Right lobe of liver (tissue), 6 donors: ENCODE data around the gene MAPKAPK2. TPM values are rescaled to one million over a fixed set of nuclear protein-coding genes. Genes with fewer than 3 reads are reported as not detected.

Source experiments
- ATAC-seq, 4 donors: fragments of 200-7000 bp; cut with Tn5 transposase; one replicate each; pipeline ENCODE4 v1.9.1; 2020; ENCODE audit warnings: mild to moderate bottlenecking in 4 of 4, moderate library complexity in 4 of 4
- DNase-seq, 3 donors: peaks; one replicate each; pipeline ENCODE4 v3.0.0-alpha.2; 2020
- H3K27ac ChIP-seq, 3 donors: fragments of 200-600 bp; one replicate each; pipeline ENCODE4 v1.8.0; 2022
- H3K27me3 ChIP-seq, 2 donors: fragments of 200-600 bp; one replicate each; pipeline ENCODE4 v1.8.0; 2022
- H3K36me3 ChIP-seq, 4 donors: fragments of 200-600 bp; sonication (generic) in 1 of 4; one replicate each; pipeline versions ENCODE4 v1.5.1 to v1.8.0; 2017 to 2022; ENCODE audit warnings: control low read depth in 1 of 4
- H3K4me1 ChIP-seq, 4 donors: fragments of 200-600 bp; sonication (generic) in 1 of 4; one replicate each; pipeline versions ENCODE4 v1.5.1 to v1.8.0; 2017 to 2022; ENCODE audit warnings: control low read depth in 1 of 4
- H3K4me3 ChIP-seq, 3 donors: fragments of 200-600 bp; one replicate each; pipeline ENCODE4 v1.8.0; 2022
- H3K9me3 ChIP-seq, 4 donors: fragments of 200-600 bp; sonication (generic) in 1 of 4; one replicate each; pipeline versions ENCODE4 v1.5.1 to v1.8.0; 2017 to 2022; ENCODE audit warnings: control low read depth in 1 of 4
- POLR2A ChIP-seq: fragments of 450-650 bp; IDR thresholded peaks from one replicate; pipeline ENCODE4 v1.6.1; 2017; ENCODE audit warnings: antibody characterized with exemption, mild to moderate bottlenecking
- WGBS: methylation state at CpG from one replicate; pipeline ENCODE4 v1.1.6; 2018; ENCODE audit warnings: low coverage, low lambda C conversion rate; ENCODE audit not compliant: insufficient coverage; ENCODE audit errors: missing lambda C conversion rate; 5-methylcytosine and 5-hydroxymethylcytosine counted together
- intact Hi-C, 2 donors: fragments of 100-400 bp; cut with DNase I; formaldehyde crosslinking; loops; one replicate each; pipeline versions ENCODE4 v1.11.2 to v1.14.1; 2022
- total RNA-seq, 6 experiments: library from RNA; depleted of rRNA in 2 of 6; stranded (reverse); fragments of >200 nt in 2 of 6; fragmentation: NEBNext Ultra II Directional in 3 of 6; extraction: Animal tissue kit (Norgen Biotek cat#: 25700) in 3 of 6; gene quantifications; one replicate each; pipeline versions ENCODE4 v1.1.0 to v1.2.4, GENCODE V29; 2016 to 2023
- TF ChIP-seq, protein P1 (sequence below), 4 donors: fragments of 200-600 bp in 3 of 4; fragments of 450-650 bp in 1 of 4; IDR thresholded peaks; one replicate each; pipeline versions ENCODE4 v1.5.1 to v1.8.0; 2016 to 2022; ENCODE audit warnings: antibody characterized with exemption in 4 of 4, mild to moderate bottlenecking in 2 of 4
- donor health status: DM: no; HTN: yes; CAD: no.
- donor health status: DM: no; HTN: no; CAD: no.
- donor health status: DM: no; HTN: no; CAD: no.
- donor health status: DM: no; HTN: yes; CAD: no.
- donor health status: DM: no; HTN: yes; CAD: no.

Gene MAPKAPK2
- total RNA-seq, 6 experiments from 2014 or later = 25.6 to 46.6 (median 34.0) TPM

DNA sequence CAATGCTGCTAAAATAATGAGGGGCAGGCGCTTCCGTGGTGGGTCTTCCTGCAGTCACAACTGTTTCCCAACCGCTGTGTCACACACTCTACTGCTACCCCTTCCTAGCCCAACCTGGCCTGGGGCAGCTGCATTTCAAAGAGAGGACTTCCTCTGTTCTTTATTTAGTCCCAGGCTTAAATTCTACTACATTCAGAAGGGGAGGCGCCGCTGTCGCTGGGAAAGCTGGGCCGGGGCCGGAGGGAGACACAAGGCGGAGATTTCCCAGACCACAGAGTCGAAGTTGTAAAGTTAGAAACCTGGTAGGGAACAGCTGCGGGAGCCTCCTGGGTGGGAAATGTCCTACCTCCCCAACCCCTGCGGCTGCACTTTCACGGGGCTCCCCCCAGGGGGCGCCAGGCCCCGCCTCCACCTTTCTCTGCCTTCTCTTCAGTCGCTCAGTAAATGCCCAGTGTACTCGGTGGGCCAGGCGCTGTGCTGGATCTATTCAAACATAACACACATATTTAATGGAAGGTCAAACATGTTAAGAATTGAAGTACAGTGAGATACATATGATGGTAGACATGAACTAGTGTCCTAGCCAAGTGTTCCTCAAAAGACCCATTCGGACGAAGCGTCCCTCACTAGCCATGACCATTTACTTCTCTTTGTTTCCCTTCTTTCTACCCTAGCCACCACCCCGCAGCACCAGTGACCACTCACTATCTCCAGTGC is 26.3 kb upstream of the MAPKAPK2 start:
- intact Hi-C loops = no loop called here
- DNase-seq (peak in 2 of 3 donors; percentile 35 to 66), ATAC-seq (peak in 2 of 4 donors; percentile 8 to 48)
- TF ChIP-seq POLR2A = no peak
- TF ChIP-seq, protein P1, sequence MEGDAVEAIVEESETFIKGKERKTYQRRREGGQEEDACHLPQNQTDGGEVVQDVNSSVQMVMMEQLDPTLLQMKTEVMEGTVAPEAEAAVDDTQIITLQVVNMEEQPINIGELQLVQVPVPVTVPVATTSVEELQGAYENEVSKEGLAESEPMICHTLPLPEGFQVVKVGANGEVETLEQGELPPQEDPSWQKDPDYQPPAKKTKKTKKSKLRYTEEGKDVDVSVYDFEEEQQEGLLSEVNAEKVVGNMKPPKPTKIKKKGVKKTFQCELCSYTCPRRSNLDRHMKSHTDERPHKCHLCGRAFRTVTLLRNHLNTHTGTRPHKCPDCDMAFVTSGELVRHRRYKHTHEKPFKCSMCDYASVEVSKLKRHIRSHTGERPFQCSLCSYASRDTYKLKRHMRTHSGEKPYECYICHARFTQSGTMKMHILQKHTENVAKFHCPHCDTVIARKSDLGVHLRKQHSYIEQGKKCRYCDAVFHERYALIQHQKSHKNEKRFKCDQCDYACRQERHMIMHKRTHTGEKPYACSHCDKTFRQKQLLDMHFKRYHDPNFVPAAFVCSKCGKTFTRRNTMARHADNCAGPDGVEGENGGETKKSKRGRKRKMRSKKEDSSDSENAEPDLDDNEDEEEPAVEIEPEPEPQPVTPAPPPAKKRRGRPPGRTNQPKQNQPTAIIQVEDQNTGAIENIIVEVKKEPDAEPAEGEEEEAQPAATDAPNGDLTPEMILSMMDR (IDR thresholded peaks at IDR 0.05) = peak; percentile 41 to 69 (median 46)
- peak overlapping the region; percentile 33 to 73 (median 68) for H3K27ac ChIP-seq
- no peaks in the 10 kb centered on the region for H3K9me3 ChIP-seq
- no peaks in the 10 kb centered on the region for H3K36me3 ChIP-seq
- peaks cover 0 to 12% (median 5%) of the 10 kb centered on the region in 4 donors for H3K4me1 ChIP-seq
- no peaks in the 10 kb centered on the region for H3K27me3 ChIP-seq
- 48% methylated on average over 19 of the region's 22 CpGs for WGBS
- no peak overlapping the region for H3K4me3 ChIP-seq

DNA sequence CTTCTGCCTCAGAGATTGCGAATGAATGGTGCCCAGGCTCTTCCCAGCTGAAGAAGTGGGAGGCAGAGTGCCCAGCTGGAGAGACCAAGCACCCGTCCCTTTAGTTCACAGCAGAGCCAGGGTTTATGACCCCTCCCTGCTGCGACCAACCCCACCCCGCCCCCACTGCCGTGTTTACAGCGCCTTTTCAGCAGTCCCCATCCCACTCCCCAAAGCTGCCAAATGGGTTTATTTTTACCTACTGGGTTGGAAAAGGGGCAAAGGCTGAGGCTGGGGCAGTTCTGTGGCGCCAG is 25.8 kb upstream of the MAPKAPK2 start:
- TF ChIP-seq POLR2A = no peak
- TF ChIP-seq, protein P1 (IDR thresholded peaks at IDR 0.05) = no peak
- WGBS = 33% methylated on average over 7 of the region's 7 CpGs
- Histone ChIP-seq H3K27ac (peak overlapping the region; percentile 33 to 73 (median 68)), H3K36me3 (no peaks in the 10 kb centered on the region), H3K27me3 (no peaks in the 10 kb centered on the region), H3K4me1 (peaks cover 0 to 15% (median 5%) of the 10 kb centered on the region in 4 donors), H3K4me3 (peak overlapping the region in 1 of 3 donors; percentile 8), H3K9me3 (no peaks in the 10 kb centered on the region)
- intact Hi-C loops = no loop called here
- DNase-seq = no peak
- ATAC-seq = peak in 3 of 4 donors; percentile 5 to 28 (median 12)

- ATAC-seq = no peak
- intact Hi-C loops = no loop called here
- H3K4me3 ChIP-seq = no peak overlapping the region
- H3K27ac ChIP-seq = peak overlapping the region in 2 of 3 donors; percentile 36 to 52
- H3K36me3 ChIP-seq = no peaks in the 10 kb centered on the region
- no peak for DNase-seq
- H3K9me3 ChIP-seq = no peaks in the 10 kb centered on the region
- WGBS = 100% methylated on average over 4 of the region's 4 CpGs
- H3K27me3 ChIP-seq = no peaks in the 10 kb centered on the region
- TF ChIP-seq, protein P1 (IDR thresholded peaks at IDR 0.05) = no peak
- TF ChIP-seq POLR2A = no peak
- H3K4me1 ChIP-seq = peaks cover 0 to 26% (median 5%) of the 10 kb centered on the region in 4 donors
Measured at GRCh38 chr1:206660136-206660535, 24.6 kb upstream of the MAPKAPK2 start.

GRCh38 chr1:206661161-206661820 is 23.4 kb upstream of the MAPKAPK2 start:
- H3K4me3 ChIP-seq = no peak overlapping the region
- no peaks in the 10 kb centered on the region for H3K27me3 ChIP-seq
- no peaks in the 10 kb centered on the region for H3K36me3 ChIP-seq
- intact Hi-C loops = no loop called here
- ATAC-seq (no peak), DNase-seq (no peak)
- H3K9me3 ChIP-seq = no peaks in the 10 kb centered on the region
- H3K4me1 ChIP-seq = peaks cover 0 to 32% (median 5%) of the 10 kb centered on the region in 4 donors
- 95% methylated on average over 6 of the region's 11 CpGs for WGBS
- TF ChIP-seq, protein P1 (IDR thresholded peaks at IDR 0.05) = no peak
- TF ChIP-seq POLR2A = no peak
- no peak overlapping the region for H3K27ac ChIP-seq
